B cell (primary cell): ENCODE results near the gene MBOAT1.

Experiments used
- EZH2 ChIP-seq: IDR thresholded peaks from 2 replicates; pipeline ENCODE4 v1.6.1; 2012; ENCODE audit warnings: borderline replicate concordance, low read depth, mild to moderate bottlenecking, moderate library complexity, low read length; ENCODE audit not compliant: insufficient read depth, poor library complexity, severe bottlenecking
- TF ChIP-seq, protein P1 (sequence below): fragments of 200-600 bp; IDR thresholded peaks from one replicate; pipeline ENCODE4 v1.8.0; 2022; ENCODE audit warnings: antibody characterized with exemption, mild to moderate bottlenecking

DNA sequence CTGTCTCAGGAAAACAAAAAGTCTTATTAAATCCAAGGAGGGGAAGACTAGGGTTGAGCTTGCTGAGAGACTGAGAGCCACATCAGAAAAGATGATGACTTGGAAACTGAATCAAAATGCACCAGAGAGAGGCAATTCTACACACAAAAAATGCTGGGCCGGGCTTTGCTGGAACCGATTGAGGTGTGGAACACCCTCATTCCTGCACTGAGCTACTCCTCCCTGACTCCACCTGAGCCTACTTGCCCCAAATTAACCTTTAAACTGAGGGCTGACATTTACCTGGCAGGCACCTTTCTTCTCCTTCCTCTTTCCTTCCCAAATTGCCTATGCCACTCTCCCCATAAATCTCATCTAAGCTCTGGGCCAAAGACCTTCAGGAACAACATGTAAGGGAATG lies 40.8 kb upstream of the MBOAT1 start:
- TF ChIP-seq, protein P1, sequence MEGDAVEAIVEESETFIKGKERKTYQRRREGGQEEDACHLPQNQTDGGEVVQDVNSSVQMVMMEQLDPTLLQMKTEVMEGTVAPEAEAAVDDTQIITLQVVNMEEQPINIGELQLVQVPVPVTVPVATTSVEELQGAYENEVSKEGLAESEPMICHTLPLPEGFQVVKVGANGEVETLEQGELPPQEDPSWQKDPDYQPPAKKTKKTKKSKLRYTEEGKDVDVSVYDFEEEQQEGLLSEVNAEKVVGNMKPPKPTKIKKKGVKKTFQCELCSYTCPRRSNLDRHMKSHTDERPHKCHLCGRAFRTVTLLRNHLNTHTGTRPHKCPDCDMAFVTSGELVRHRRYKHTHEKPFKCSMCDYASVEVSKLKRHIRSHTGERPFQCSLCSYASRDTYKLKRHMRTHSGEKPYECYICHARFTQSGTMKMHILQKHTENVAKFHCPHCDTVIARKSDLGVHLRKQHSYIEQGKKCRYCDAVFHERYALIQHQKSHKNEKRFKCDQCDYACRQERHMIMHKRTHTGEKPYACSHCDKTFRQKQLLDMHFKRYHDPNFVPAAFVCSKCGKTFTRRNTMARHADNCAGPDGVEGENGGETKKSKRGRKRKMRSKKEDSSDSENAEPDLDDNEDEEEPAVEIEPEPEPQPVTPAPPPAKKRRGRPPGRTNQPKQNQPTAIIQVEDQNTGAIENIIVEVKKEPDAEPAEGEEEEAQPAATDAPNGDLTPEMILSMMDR: no peak
- no peak for TF ChIP-seq EZH2
